SH-SY5Y (cell line): ENCODE measurements around the gene SLC4A9.

ENCODE experiments used
- GATA2 ChIP-seq: IDR thresholded peaks from 2 replicates; pipeline ENCODE4 v1.6.1; 2011; ENCODE audit warnings: mild to moderate bottlenecking, low read depth, low read length
- GATA3 ChIP-seq: IDR thresholded peaks from 2 replicates; pipeline ENCODE4 v1.6.1; 2011; ENCODE audit warnings: low read depth, mild to moderate bottlenecking, low read length, moderate library complexity

SLC4A9 gene

GRCh38 chr5:140346348-140347221 lies 13.4 kb upstream of the SLC4A9 start, which contains the start of gene HBEGF:
Gene HBEGF, minus strand, starts transcription at chr5:140346603. Its CDS starts 275 bp downstream, at chr5:140346328.
- TF ChIP-seq GATA2 (no peak), GATA3 (no peak)

- TF ChIP-seq GATA2 (no peak), GATA3 (no peak)
Observed at GRCh38 chr5:140347360-140347759, 12.6 kb upstream of the SLC4A9 start.

GRCh38 chr5:140348104-140348503 lies 11.9 kb upstream of the SLC4A9 start:
- TF ChIP-seq GATA3 (no peak), GATA2 (no peak)

- no peak for TF ChIP-seq GATA2
- no peak for TF ChIP-seq GATA3
Observed at GRCh38 chr5:140349244-140349643, 10.8 kb upstream of the SLC4A9 start.

GRCh38 chr5:140351609-140352334 lies 8.2 kb upstream of the SLC4A9 start:
- TF ChIP-seq GATA3: no peak
- no peak for TF ChIP-seq GATA2

GRCh38 chr5:140355546-140355945 lies 4.4 kb upstream of the SLC4A9 start:
- no peak for TF ChIP-seq GATA3
- no peak for TF ChIP-seq GATA2

- no peak for TF ChIP-seq GATA2
- TF ChIP-seq GATA3: no peak
Observed at GRCh38 chr5:140356853-140357725, 2.9 kb upstream of the SLC4A9 start.

- no peak for TF ChIP-seq GATA3
Observed at GRCh38 chr5:140357726-140358093, 2.3 kb upstream of the SLC4A9 start.

GRCh38 chr5:140358738-140359310 lies 1.2 kb upstream of the SLC4A9 start:
- TF ChIP-seq GATA3: no peak

GRCh38 chr5:140360681-140361479 lies 886 bp downstream of the SLC4A9 start:
- TF ChIP-seq GATA2: no peak
- TF ChIP-seq GATA3: no peak

GRCh38 chr5:140361901-140362300 lies 1.9 kb downstream of the SLC4A9 start:
- no peak for TF ChIP-seq GATA3
- no peak for TF ChIP-seq GATA2

- TF ChIP-seq GATA3 (no peak), GATA2 (no peak)
Observed at GRCh38 chr5:140362311-140362710, 2.3 kb downstream of the SLC4A9 start.
